Panc1 (cell line): ENCODE data around the gene RALGPS1. TPM values are rescaled to one million over a fixed set of nuclear protein-coding genes. Genes with fewer than 3 reads are reported as not detected.

ENCODE experiments used
- ATAC-seq: fragments of 200-7000 bp; cut with Tn5 transposase; 2 replicates; pipeline ENCODE4 v1.9.1; 2020; ENCODE audit warnings: mild to moderate bottlenecking, moderate library complexity
- BruUV-seq: library from RNA; stranded (reverse); fragments of 400-500 nt; replicated peaks from 2 replicates; lab custom pipeline; 2021; lab: Mats Ljungman, UMichigan
- CTCF ChIA-PET: fragments of 300-600 bp; sonication (Branson Sonifier 250); formaldehyde crosslinking; loops from one replicate; lab custom pipeline; 2022; ENCODE audit warnings: antibody characterized with exemption; lab: Charles Lee
- POLR2A ChIA-PET: fragments of 300-600 bp; sonication (Branson Sonifier 250); formaldehyde crosslinking; loops from one replicate; lab custom pipeline; 2022; ENCODE audit warnings: antibody characterized with exemption; lab: Charles Lee
- DNase-seq: peaks from one replicate; pipeline ENCODE4 v3.0.0-alpha.2; 2010; ENCODE audit warnings: low read depth, low spot score
- H3K27ac ChIP-seq: 2 replicates; pipeline ENCODE4 v1.5.1; 2011; ENCODE audit warnings: mild to moderate bottlenecking, low read length, inconsistent platforms
- H3K27me3 ChIP-seq: fragments of 200-500 bp; sonication (Bioruptor generic); 2 replicates; pipeline ENCODE4 v1.6.0; 2014; ENCODE audit warnings: low read length, inconsistent platforms; ENCODE audit not compliant: control insufficient read depth, insufficient read depth
- H3K36me3 ChIP-seq: fragments of 200-500 bp; sonication (Bioruptor generic); 2 replicates; pipeline ENCODE4 v1.5.1; 2014; ENCODE audit warnings: inconsistent platforms, mild to moderate bottlenecking, low read length, moderate library complexity; ENCODE audit not compliant: control insufficient read depth, insufficient read depth
- H3K4me1 ChIP-seq: 2 replicates; pipeline ENCODE4 v1.5.1; 2011; ENCODE audit warnings: inconsistent platforms, mild to moderate bottlenecking, low read length, moderate library complexity; ENCODE audit not compliant: control insufficient read depth, insufficient read depth
- H3K4me3 ChIP-seq, 2 experiments: 2 replicates each; pipeline ENCODE4 v1.5.1; 2011 to 2012; ENCODE audit warnings: low read depth in 2 of 2, low read length in 2 of 2, mild to moderate bottlenecking in 2 of 2, inconsistent platforms in 1 of 2, moderate library complexity in 1 of 2
- H3K9me3 ChIP-seq: fragments of 200-500 bp; sonication (Bioruptor generic); 2 replicates; pipeline ENCODE4 v1.5.1; 2014; ENCODE audit warnings: low read depth, mild to moderate bottlenecking, inconsistent platforms, low read length, moderate library complexity; ENCODE audit not compliant: control insufficient read depth, insufficient read depth
- POLR2AphosphoS5 ChIP-seq: IDR thresholded peaks from 2 replicates; pipeline ENCODE4 v1.6.1; 2012; ENCODE audit warnings: mild to moderate bottlenecking, low read depth, low read length, moderate library complexity
- SIN3A ChIP-seq: IDR thresholded peaks from 2 replicates; pipeline ENCODE4 v1.6.1; 2012; ENCODE audit warnings: low read depth, mild to moderate bottlenecking, low read length, moderate library complexity, borderline replicate concordance; ENCODE audit not compliant: insufficient read depth
- TCF7L2 ChIP-seq: IDR thresholded peaks from 2 replicates; pipeline ENCODE4 v1.6.1; 2011; ENCODE audit warnings: mild to moderate bottlenecking, low read depth, low read length, inconsistent platforms
- in situ Hi-C: cut with HindIII; loops from 2 replicates; pipeline ENCODE4 v1.10.0; 2016; ENCODE audit warnings: low sequenced_read_pairs, low pct_unique_long_range_greater_than_20kb
- intact Hi-C: fragments of 100-400 bp; cut with micrococcal nuclease; formaldehyde crosslinking; loops from one replicate; pipeline ENCODE4 v1.10.0; 2022; ENCODE audit not compliant: unreplicated experiment
- total RNA-seq: library from RNA; stranded (reverse); gene quantifications from one replicate; pipeline ENCODE4 v1.2.1, GENCODE V29; 2021; ENCODE audit not compliant: unreplicated experiment
- TF ChIP-seq, protein P1 (sequence below), 2 experiments: IDR thresholded peaks; 2 replicates each; pipeline ENCODE4 v1.6.1; 2011 to 2012; ENCODE audit warnings: low read depth in 2 of 2, control low read depth in 1 of 2, low read length in 1 of 2, mild to moderate bottlenecking in 1 of 2, moderate library complexity in 1 of 2; ENCODE audit not compliant: insufficient read depth in 1 of 2
- TF ChIP-seq, protein P2 (sequence below): fragments of 450-650 bp; IDR thresholded peaks from 2 replicates; pipeline ENCODE4 v1.5.1; 2017; ENCODE audit warnings: mild to moderate bottlenecking

Gene RALGPS1
- total RNA-seq, 1 experiment from 2014 or later = 7.2 TPM

GRCh38 chr9:126975327-126976220, 61.0 kb downstream of the RALGPS1 start:
- ChIA-PET CTCF (no interaction called here), POLR2A (no interaction called here)
- Histone ChIP-seq H3K27ac (no peak overlapping the region), H3K27me3 (no peaks in the 10 kb centered on the region), H3K36me3 (no peaks in the 10 kb centered on the region), H3K4me3 (no peak overlapping the region), H3K9me3 (no peaks in the 10 kb centered on the region), H3K4me1 (no peaks in the 10 kb centered on the region)
- no TSS peak for BruUV-seq
- TF ChIP-seq SIN3A = no peak
- TF ChIP-seq, protein P1, sequence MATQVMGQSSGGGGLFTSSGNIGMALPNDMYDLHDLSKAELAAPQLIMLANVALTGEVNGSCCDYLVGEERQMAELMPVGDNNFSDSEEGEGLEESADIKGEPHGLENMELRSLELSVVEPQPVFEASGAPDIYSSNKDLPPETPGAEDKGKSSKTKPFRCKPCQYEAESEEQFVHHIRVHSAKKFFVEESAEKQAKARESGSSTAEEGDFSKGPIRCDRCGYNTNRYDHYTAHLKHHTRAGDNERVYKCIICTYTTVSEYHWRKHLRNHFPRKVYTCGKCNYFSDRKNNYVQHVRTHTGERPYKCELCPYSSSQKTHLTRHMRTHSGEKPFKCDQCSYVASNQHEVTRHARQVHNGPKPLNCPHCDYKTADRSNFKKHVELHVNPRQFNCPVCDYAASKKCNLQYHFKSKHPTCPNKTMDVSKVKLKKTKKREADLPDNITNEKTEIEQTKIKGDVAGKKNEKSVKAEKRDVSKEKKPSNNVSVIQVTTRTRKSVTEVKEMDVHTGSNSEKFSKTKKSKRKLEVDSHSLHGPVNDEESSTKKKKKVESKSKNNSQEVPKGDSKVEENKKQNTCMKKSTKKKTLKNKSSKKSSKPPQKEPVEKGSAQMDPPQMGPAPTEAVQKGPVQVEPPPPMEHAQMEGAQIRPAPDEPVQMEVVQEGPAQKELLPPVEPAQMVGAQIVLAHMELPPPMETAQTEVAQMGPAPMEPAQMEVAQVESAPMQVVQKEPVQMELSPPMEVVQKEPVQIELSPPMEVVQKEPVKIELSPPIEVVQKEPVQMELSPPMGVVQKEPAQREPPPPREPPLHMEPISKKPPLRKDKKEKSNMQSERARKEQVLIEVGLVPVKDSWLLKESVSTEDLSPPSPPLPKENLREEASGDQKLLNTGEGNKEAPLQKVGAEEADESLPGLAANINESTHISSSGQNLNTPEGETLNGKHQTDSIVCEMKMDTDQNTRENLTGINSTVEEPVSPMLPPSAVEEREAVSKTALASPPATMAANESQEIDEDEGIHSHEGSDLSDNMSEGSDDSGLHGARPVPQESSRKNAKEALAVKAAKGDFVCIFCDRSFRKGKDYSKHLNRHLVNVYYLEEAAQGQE (IDR thresholded peaks at IDR 0.05; ENCODE audit: insufficient read depth in 1 of 2, low read depth in 2 of 2, low read length in 1 of 2) = no peak
- TF ChIP-seq, protein P2, sequence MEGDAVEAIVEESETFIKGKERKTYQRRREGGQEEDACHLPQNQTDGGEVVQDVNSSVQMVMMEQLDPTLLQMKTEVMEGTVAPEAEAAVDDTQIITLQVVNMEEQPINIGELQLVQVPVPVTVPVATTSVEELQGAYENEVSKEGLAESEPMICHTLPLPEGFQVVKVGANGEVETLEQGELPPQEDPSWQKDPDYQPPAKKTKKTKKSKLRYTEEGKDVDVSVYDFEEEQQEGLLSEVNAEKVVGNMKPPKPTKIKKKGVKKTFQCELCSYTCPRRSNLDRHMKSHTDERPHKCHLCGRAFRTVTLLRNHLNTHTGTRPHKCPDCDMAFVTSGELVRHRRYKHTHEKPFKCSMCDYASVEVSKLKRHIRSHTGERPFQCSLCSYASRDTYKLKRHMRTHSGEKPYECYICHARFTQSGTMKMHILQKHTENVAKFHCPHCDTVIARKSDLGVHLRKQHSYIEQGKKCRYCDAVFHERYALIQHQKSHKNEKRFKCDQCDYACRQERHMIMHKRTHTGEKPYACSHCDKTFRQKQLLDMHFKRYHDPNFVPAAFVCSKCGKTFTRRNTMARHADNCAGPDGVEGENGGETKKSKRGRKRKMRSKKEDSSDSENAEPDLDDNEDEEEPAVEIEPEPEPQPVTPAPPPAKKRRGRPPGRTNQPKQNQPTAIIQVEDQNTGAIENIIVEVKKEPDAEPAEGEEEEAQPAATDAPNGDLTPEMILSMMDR = no peak
- no peak for TF ChIP-seq POLR2AphosphoS5
- TF ChIP-seq TCF7L2 = no peak
- in situ Hi-C loops = no loop called here
- ATAC-seq (no peak), DNase-seq (no peak)
- intact Hi-C loops = no loop called here

DNA sequence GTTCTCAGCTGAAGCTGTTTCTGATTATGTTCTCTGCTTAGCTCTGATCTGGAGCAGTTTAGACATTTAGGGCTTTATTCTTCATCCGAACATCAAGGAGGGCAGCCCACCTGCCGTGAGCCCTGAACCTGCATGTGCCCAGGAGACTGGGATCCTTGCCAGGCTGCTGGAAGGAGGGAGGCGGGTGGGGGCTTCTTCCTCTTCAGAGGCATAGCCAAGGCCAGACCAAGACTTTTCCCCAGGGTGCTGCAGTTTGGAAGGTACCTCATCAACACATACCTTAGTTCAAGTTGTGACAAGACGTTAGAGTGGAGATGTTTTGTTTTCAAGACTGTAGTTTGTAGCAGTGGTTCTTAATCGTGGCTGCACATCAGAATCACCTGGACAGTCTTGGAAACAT, 64.9 kb downstream of the RALGPS1 start:
- ChIA-PET CTCF (no interaction called here), POLR2A (no interaction called here)
- no peaks in the 10 kb centered on the region for H3K9me3 ChIP-seq
- no peaks in the 10 kb centered on the region for H3K27me3 ChIP-seq
- H3K27ac ChIP-seq = no peak overlapping the region
- in situ Hi-C loops (no loop called here), intact Hi-C loops (no loop called here)
- no TSS peak for BruUV-seq
- H3K4me3 ChIP-seq = no peak overlapping the region
- TF ChIP-seq, protein P1 (IDR thresholded peaks at IDR 0.05; ENCODE audit: insufficient read depth in 1 of 2, low read depth in 2 of 2, low read length in 1 of 2) = no peak
- TF ChIP-seq TCF7L2 (no peak), SIN3A (no peak), POLR2AphosphoS5 (no peak)
- TF ChIP-seq, protein P2 = no peak
- no peaks in the 10 kb centered on the region for H3K36me3 ChIP-seq
- H3K4me1 ChIP-seq = no peaks in the 10 kb centered on the region
- no peak for DNase-seq
- ATAC-seq = no peak
